Calu3 (cell line): ENCODE measurements around the gene HUNK. TPM values are rescaled to one million over a fixed set of nuclear protein-coding genes. Genes with fewer than 3 reads are reported as not detected.

Experiments used
- BruUV-seq: library from RNA; stranded (reverse); fragments of 400-500 nt; replicated peaks from 2 replicates; lab custom pipeline; 2021; lab: Mats Ljungman, UMichigan
- CTCF ChIA-PET: fragments of 300-600 bp; sonication (Branson Sonifier 250); formaldehyde crosslinking; loops from one replicate; lab custom pipeline; 2022; ENCODE audit warnings: antibody characterized with exemption; lab: Charles Lee
- DNase-seq: peaks from one replicate; pipeline ENCODE4 v3.0.0; 2022
- H3K27ac Mint-ChIP-seq: one replicate; pipeline ENCODE4 v1.8.0; 2022; ENCODE audit warnings: mixed read lengths; ENCODE audit not compliant: unreplicated experiment
- H3K27me3 Mint-ChIP-seq: one replicate; pipeline ENCODE4 v1.8.0; 2022; ENCODE audit warnings: mixed read lengths; ENCODE audit not compliant: unreplicated experiment
- H3K36me3 Mint-ChIP-seq: one replicate; pipeline ENCODE4 v1.8.0; 2022; ENCODE audit warnings: mild to moderate bottlenecking, moderate library complexity, mixed read lengths; ENCODE audit not compliant: insufficient read depth, unreplicated experiment
- H3K4me1 Mint-ChIP-seq: one replicate; pipeline ENCODE4 v1.8.0; 2022; ENCODE audit warnings: mild to moderate bottlenecking, low read depth, mixed read lengths; ENCODE audit not compliant: unreplicated experiment
- H3K4me3 Mint-ChIP-seq: one replicate; pipeline ENCODE4 v1.8.0; 2022; ENCODE audit warnings: mild to moderate bottlenecking, low read depth, moderate library complexity, mixed read lengths; ENCODE audit not compliant: unreplicated experiment
- H3K9me3 Mint-ChIP-seq: one replicate; pipeline ENCODE4 v1.8.0; 2022; ENCODE audit warnings: low read depth, mixed read lengths; ENCODE audit not compliant: unreplicated experiment
- intact Hi-C: fragments of 100-400 bp; cut with micrococcal nuclease; formaldehyde crosslinking; loops from one replicate; pipeline ENCODE4 v1.10.0; 2022; ENCODE audit not compliant: unreplicated experiment
- total RNA-seq: library from RNA; stranded (reverse); gene quantifications from 2 replicates; pipeline ENCODE4 v1.2.3, GENCODE V29; 2022
- TF ChIP-seq, protein P1 (sequence below): fragments of 200-600 bp; IDR thresholded peaks from one replicate; pipeline ENCODE4 v1.8.0; 2022; ENCODE audit warnings: antibody characterized with exemption; ENCODE audit not compliant: unreplicated experiment

HUNK gene
- total RNA-seq, 1 experiment from 2014 or later = 2.3 TPM

DNA sequence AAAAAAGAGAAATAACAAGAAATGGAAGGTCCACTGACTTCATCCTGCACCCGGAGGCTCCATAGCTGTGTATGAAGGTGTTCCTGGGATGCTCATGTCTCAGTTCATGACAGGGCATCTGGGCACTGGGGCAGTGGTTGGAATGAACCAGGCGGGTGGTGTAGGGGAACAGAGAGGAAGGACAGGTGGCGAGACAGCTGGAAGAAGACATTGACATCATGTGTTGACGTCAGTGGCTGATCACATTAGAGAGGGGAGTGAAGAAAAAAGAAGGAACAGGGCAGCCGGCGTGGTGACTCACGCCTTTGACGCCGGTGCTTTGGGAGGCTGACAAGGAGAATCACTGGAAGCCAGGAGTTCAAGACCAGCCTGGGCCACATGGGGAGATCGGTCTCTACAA is 50.1 kb downstream of the HUNK start:
- CTCF ChIA-PET = no interaction called here
- Mint-ChIP-seq H3K4me1 (no peaks in the 10 kb centered on the region), H3K27me3 (no peaks in the 10 kb centered on the region), H3K27ac (no peak overlapping the region), H3K4me3 (no peak overlapping the region), H3K9me3 (no peaks in the 10 kb centered on the region), H3K36me3 (no peaks in the 10 kb centered on the region)
- intact Hi-C loops = no loop called here
- no peak for DNase-seq
- BruUV-seq = no TSS peak
- TF ChIP-seq, protein P1, sequence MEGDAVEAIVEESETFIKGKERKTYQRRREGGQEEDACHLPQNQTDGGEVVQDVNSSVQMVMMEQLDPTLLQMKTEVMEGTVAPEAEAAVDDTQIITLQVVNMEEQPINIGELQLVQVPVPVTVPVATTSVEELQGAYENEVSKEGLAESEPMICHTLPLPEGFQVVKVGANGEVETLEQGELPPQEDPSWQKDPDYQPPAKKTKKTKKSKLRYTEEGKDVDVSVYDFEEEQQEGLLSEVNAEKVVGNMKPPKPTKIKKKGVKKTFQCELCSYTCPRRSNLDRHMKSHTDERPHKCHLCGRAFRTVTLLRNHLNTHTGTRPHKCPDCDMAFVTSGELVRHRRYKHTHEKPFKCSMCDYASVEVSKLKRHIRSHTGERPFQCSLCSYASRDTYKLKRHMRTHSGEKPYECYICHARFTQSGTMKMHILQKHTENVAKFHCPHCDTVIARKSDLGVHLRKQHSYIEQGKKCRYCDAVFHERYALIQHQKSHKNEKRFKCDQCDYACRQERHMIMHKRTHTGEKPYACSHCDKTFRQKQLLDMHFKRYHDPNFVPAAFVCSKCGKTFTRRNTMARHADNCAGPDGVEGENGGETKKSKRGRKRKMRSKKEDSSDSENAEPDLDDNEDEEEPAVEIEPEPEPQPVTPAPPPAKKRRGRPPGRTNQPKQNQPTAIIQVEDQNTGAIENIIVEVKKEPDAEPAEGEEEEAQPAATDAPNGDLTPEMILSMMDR = no peak

DNA sequence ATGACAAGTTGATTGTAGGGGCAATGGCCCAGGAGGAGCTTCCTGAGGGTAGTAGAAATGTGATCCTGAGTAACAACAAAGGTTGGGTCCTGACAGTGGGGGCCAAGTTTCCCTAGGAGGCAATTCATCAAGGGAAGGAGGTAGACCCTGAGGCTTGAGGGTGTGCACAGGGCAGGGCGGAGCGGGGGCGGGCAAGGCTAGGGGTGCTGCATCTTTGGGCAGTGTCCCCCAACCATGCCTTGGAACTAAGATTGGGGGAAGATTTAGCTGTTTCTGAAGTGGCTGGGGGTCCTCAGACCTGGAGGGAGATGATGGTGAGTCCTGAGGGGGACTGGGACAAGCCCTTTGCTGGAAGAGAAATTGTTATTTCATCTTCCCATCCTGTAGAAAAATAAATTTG is 50.9 kb downstream of the HUNK start:
- TF ChIP-seq, protein P1 = no peak
- H3K4me1 Mint-ChIP-seq = no peaks in the 10 kb centered on the region
- no TSS peak for BruUV-seq
- CTCF ChIA-PET = no interaction called here
- DNase-seq = no peak
- H3K4me3 Mint-ChIP-seq = no peak overlapping the region
- no peaks in the 10 kb centered on the region for H3K36me3 Mint-ChIP-seq
- intact Hi-C loops = no loop called here
- no peaks in the 10 kb centered on the region for H3K9me3 Mint-ChIP-seq
- H3K27ac Mint-ChIP-seq = no peak overlapping the region
- no peaks in the 10 kb centered on the region for H3K27me3 Mint-ChIP-seq

DNA sequence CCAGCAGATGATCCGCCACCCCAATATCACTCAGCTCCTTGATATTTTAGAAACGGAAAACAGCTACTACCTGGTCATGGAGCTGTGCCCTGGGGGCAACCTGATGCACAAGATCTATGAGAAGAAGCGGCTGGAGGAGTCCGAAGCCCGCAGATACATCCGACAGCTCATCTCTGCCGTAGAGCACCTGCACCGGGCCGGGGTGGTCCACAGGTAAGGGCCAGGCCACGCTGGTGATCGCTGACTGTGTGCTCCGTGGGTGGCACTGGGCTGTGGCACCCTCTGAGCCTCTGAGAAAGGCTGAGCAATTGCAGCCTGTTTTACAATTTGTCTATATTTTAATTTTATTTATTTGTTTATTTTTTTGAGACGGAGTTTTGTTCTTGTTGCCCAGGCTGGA is 51.7 kb downstream of the HUNK start:
- no peaks in the 10 kb centered on the region for H3K9me3 Mint-ChIP-seq
- no peaks in the 10 kb centered on the region for H3K4me1 Mint-ChIP-seq
- CTCF ChIA-PET = no interaction called here

DNA sequence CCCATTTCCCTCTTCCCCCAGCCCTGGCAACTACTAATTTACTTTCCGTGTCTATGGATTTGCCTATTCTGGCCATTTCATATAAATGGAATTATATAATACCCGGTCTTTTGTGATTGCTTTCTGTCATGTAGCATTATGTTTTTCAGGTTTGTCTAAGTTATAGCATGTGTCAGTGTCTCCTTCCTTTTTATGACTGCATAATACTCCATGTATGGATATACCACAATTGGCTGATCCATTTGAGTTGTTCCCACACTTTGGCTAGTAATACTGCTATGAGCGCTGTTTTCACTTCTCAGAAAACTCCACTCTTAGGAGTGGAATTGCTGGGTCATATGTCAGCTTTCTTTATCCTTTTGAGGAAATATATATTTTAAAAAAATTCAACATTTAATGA is 53.7 kb downstream of the HUNK start:
- Mint-ChIP-seq H3K4me3 (no peak overlapping the region), H3K9me3 (no peaks in the 10 kb centered on the region), H3K27ac (no peak overlapping the region), H3K4me1 (no peaks in the 10 kb centered on the region), H3K36me3 (no peaks in the 10 kb centered on the region), H3K27me3 (no peaks in the 10 kb centered on the region)
- DNase-seq = no peak
- intact Hi-C loops = no loop called here
- CTCF ChIA-PET = interaction anchor here (1.2 kb wide), 1 partner anchor 12 kb away, joined by 4 read pairs; no protein-coding TSS in a partner anchor
- BruUV-seq = no TSS peak
- TF ChIP-seq, protein P1 = no peak

More for the DNA sequence above, 51.7 kb downstream of the HUNK start:
- Mint-ChIP-seq H3K27ac (no peak overlapping the region), H3K4me3 (no peak overlapping the region), H3K36me3 (no peaks in the 10 kb centered on the region), H3K27me3 (no peaks in the 10 kb centered on the region)
- DNase-seq = no peak
- BruUV-seq = no TSS peak
- TF ChIP-seq, protein P1 = no peak
- intact Hi-C loops = no loop called here
